Measurements from ENCODE around the gene BSDC1.

BSDC1 gene

GRCh38 chr1:32393136-32393535, 1.1 kb downstream of the BSDC1 start:
- DNase-seq: no peak

GRCh38 chr1:32392325-32392724, 1.9 kb downstream of the BSDC1 start:
- DNase-seq: no peak

GRCh38 chr1:32390904-32391870, 3.1 kb downstream of the BSDC1 start:
- no peak for DNase-seq

GRCh38 chr1:32388641-32389040, 5.6 kb downstream of the BSDC1 start:
- DNase-seq: no peak

GRCh38 chr1:32386676-32387392, 7.4 kb downstream of the BSDC1 start:
- DNase-seq: no peak

GRCh38 chr1:32380057-32380456, 14.2 kb downstream of the BSDC1 start:
- no peak for DNase-seq

- DNase-seq: no peak
These were observed 16.6 kb downstream of the BSDC1 start for GRCh38 chr1:32377541-32378220.

- DNase-seq: no peak
These were observed 18.0 kb downstream of the BSDC1 start for GRCh38 chr1:32376199-32376598.

GRCh38 chr1:32373996-32374592, 20.1 kb downstream of the BSDC1 start:
- DNase-seq: no peak

GRCh38 chr1:32372149-32372756, 22.0 kb downstream of the BSDC1 start:
- DNase-seq: no peak

GRCh38 chr1:32367912-32368635, 26.2 kb downstream of the BSDC1 start:
- no peak for DNase-seq

GRCh38 chr1:32365445-32365844, 28.8 kb downstream of the BSDC1 start:
- no peak for DNase-seq

- no peak for DNase-seq
These were observed 29.4 kb downstream of the BSDC1 start for GRCh38 chr1:32364836-32365235.

- DNase-seq: no peak
These were observed 30.5 kb downstream of the BSDC1 start for GRCh38 chr1:32363713-32364112.

GRCh38 chr1:32362474-32363313, 31.5 kb downstream of the BSDC1 start, which contains the start of the genes FAM229A and TSSK3:
Gene FAM229A, minus strand, starts transcription at chr1:32362485. Its CDS starts 394 bp downstream, at chr1:32362091.
Gene TSSK3, plus strand, starts transcription at chr1:32362539. Its CDS starts 163 bp downstream, at chr1:32362702.
- no peak for DNase-seq

GRCh38 chr1:32361674-32362473, 32.4 kb downstream of the BSDC1 start:
- no peak for DNase-seq

- DNase-seq: no peak
These were observed 33.0 kb downstream of the BSDC1 start for GRCh38 chr1:32361308-32361673.

GRCh38 chr1:32358435-32358834, 35.8 kb downstream of the BSDC1 start:
- DNase-seq: no peak

- DNase-seq: no peak
These were observed 36.6 kb downstream of the BSDC1 start for GRCh38 chr1:32357614-32358013.

GRCh38 chr1:32356478-32356877, 37.8 kb downstream of the BSDC1 start:
- DNase-seq: no peak
